DMS53 (cell line): ENCODE measurements around the gene CCDC77.

Experiments used
- DNase-seq: peaks from one replicate; lab custom pipeline; 2025; lab: John Stamatoyannopoulos, UW

Gene CCDC77

DNA sequence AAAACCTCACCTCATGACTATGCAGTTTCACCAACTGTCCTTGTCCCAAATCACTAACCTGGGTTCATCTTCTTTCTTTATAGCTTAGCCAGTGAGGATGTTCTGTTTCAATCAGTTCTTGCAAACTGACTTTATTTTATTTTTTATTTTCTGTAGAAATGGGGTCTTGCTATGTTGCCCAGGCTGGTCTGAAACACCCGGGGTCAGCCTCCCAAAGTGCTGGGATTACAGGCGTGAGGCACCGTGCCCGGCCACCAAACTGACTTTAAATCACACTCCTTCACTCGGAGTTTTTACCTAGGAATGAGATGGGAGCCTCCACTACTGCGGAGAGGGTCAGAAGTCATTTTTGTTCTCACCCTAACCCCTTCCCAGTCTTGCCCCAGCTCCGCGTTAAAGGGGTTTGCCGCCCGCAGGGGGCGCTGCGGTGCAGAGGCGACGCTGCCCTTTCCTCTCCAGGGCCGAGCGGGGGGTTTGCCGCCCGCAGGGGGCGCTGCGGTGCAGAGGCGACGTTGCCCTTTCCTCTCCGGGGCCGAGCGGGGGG lies 51.3 kb downstream of the CCDC77 start:
- peak; percentile 85 for DNase-seq

DNA sequence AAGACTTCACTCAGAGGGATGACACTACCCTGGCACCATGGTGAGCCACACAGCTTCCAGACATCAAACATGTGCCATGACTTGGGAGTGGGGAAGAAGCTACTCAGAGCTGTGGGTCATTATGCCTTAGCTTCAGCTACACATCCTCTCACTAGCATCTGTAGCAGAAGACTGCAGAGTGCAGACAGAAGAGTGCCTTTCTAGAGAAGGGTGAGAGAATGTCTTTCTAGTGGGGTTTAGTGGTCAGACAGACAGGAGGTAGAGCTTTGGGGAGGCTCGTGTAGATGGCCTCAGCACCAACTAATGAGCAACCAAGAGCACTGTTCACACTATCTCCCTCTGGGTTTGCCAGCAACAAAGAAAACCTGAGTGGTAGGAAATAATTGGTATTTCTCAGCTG lies 53.4 kb downstream of the CCDC77 start:
- peak; percentile 54 for DNase-seq

DNA sequence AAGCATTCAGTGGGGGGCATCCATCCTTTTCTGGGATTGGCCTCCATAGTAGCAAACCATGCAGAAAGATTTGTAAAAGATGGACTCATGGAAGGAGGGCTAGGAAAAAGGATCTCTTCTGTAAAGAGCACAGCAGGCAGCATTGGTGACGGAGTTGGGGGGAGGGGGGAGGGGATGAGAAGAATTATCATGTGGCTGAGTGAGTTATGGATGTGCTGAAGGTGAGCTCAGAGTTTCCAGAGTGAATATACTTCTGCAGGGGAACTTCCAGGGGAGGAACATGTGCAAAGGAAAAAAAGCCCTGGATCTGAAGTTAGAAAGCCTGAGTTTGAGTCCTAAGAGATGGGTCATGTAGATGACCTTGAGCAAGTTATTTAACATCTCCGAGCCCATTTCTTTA lies 54.4 kb downstream of the CCDC77 start:
- DNase-seq: no peak

DNA sequence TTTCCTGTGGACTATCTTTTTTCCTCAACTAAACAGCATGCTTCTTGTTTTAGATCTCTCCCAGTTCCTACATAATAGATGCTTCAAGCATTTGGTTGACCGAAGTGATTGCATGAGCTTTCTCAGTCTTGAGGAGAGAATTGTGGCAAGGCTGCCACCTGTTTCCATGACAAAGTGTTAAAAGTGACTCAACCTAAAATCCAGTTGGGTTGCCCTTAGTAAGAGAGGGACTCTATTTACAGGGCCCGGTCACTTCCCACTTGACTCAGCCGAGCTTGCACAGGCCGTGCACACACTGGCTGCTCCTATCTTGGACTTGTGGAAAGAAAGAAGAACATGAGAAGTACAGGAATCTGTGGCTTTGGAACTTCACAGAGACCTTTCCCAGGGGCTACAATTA lies 56.2 kb downstream of the CCDC77 start:
- DNase-seq: peak; percentile 65

DNA sequence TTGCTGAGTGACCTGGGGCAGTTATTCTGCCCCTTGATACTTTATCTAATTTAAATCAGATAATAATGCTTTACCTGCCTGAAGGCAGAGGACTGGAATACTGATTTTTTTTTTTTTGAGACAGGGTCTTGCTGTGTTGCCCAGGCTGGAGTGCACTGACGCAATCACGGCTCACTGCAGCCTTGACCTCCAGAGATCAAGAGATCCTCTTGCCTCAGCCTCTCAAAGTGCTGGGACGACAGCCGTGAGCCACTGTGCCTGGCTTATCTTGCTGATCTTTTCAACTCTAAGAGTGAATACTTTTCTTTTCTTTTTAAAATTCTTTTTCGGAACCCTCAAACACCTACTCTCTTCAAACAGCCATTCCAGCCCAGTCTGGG lies 57.6 kb downstream of the CCDC77 start:
- DNase-seq: no peak

DNA sequence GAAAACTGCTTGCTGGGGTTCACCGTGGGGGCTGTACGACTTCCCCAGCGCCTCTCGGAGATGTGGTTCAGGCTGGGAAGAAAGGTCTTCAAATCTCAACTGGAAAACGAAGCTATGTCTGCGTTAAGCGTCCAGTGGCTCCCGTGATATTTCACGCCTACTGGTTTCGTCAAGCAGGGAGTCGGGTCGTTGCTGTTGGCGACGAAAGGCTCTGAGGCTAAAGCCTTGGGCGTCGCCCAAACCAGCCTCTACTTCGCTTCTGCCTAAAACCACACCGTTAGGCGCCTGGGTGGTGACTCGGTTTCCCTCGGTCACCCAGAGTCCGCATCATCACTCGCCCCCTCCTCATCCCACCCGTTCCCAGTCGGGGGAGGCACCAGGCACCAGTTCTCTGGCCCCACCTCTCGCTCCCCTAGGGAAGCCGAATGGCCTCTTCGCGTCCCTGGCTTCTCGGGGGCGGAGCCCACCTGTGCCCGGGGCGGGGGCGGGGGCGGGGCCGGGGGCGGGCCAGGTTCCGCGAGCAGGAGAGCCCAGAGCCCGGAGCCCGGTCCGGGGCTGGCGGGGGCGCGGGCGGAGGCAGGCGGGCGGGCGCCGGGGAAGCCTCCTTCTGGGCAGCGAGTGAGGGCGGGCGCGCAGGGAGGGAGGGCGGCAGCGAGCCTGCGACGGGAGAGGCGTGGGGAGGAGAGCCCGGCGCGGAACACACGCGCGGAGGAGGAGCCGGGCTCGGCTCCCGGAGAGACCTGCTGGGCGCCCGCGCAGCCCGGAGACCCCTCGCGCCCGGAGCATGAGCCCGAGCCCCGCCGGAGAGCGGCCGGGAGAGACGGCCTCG lies 58.2 kb downstream of the CCDC77 start, which contains the start of gene B4GALNT3:
Gene B4GALNT3 (plus strand): TSS at position 510 of the 829 bp plus-strand sequence. CDS start 438 bp downstream, outside the sequence.
- peak; percentile 94 for DNase-seq

GRCh38 chr12:460261-461230 lies 59.1 kb downstream of the CCDC77 start:
- DNase-seq: peak; percentile 81

GRCh38 chr12:461425-461824 lies 60.0 kb downstream of the CCDC77 start:
- peak; percentile 47 for DNase-seq

GRCh38 chr12:462936-463705 lies 61.7 kb downstream of the CCDC77 start:
- peak; percentile 96 for DNase-seq

GRCh38 chr12:464484-465267 lies 63.2 kb downstream of the CCDC77 start:
- DNase-seq: no peak

GRCh38 chr12:466039-466438 lies 64.6 kb downstream of the CCDC77 start:
- no peak for DNase-seq

DNA sequence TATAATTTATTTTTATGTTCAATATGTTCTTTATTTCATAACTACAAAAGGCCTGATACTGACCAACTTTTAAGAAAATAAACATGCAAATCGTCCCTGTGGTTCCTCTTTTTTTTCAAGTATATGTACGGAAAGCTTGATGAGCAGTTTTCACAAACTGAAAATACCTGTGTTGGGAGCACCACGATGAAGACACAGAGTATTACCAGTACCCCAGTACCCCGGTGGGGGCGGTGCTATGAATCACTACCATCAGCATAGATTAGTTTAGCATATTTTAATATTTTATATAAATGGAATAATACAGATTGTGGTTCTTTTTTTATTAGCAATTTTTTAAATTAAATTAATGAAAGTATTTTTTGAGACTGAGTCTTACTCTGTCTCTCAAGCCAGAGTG lies 65.3 kb downstream of the CCDC77 start:
- DNase-seq: no peak

DNA sequence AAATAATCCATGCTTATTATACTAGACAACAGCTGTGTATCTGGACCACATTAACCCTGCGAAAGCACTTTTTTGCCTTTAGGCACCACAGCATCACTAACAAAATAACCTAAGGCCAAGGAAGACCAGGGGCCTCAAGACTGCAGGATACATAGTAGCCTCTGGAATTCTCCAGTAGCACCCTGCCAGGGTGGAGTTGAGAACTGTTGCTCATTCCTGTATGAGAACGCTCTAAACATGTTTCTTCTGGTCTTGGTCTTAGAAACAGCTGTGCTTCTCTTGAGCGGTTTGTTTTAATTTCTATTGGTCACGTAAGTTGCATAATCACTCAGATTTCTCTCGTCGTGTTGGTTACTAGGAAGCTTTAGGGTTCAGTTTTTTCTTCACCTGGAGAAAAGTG lies 66.1 kb downstream of the CCDC77 start:
- no peak for DNase-seq

DNA sequence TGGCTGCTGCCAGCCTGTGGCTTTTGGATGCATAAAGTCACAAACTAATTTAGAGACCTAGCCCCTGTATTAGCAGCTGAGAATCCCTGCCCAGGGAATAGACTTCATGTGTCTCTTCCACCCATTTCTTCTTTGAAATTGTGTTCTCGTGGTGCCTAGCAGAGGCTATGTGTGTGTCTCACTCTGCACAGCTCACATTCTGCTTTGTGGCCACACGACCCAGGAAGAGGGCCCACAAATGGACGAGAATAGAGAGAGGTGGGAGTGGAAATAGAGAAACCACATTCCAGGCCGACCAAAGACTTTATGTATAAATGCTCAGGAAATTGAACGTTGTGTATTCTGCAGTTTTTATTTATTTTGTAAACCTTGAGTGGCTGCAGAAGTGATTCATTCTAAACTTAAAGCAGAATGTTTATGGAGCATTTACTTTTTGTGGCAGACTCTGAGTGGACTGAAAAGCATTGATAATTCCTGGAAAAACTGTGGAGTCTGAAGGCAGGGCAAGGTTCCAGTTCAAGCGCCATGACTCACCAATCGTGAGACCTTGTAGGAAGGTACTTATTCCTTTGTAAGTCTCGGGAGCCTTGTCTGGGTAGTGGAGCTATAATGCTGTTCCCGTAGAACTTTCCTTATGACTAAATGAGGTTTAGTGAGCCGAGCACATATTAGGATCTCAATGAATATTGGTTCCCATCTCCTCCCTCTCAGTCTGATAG lies 67.4 kb downstream of the CCDC77 start:
- peak; percentile 67 for DNase-seq

DNA sequence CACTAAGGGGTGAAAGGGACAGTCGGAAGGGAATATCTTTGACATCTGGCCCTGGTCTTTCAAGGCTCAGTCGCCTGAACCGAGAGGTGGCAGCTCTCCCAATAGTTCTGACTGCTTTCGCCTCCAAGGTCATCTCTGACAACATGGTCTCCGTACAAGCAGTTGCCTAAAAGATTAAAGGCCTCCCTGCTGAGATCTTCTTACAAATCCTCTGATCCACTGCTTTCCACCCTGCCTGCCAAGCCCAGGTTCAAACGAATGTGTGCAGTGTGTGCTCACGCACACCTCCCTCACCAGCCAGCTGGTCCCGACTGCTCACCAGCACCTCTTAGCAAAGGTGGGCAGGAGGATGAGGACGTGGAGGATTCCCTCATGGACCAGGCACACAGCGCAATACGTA lies 68.7 kb downstream of the CCDC77 start:
- no peak for DNase-seq

GRCh38 chr12:473198-473597 lies 71.8 kb downstream of the CCDC77 start:
- DNase-seq: no peak

DNA sequence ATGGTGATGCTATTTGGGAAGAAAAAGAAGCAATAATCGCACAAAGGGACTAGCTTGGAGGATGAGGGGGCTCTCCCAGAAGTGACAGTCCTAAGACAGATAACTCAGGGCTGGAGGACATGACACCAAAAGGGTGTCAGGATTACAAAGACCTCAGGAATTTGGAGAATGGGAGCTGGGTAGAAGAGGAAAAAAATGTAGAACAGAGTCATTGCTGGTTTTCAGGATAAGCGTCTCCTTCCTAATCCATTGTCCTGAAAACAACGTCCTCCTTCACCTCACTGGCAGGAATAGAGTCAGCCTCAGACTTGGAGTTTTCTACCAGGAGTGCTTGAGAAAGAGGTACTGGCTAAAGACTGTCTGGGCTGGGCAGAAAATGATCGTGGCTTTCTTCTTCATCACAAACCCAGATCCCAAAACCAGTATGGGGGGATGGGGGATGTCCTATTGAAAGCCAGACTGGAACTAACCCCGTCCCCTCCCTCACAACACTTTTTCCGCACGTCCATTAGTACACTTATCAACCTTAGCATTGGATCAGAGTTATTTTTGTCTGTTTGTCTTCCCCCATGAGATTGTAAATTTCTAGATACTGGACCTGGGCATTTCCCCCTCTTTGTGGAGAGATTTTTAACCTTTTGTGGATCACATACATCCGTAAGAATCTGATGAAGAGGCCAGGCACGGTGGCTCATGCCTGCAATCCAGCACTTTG lies 72.6 kb downstream of the CCDC77 start:
- DNase-seq: no peak

- no peak for DNase-seq
Observed at GRCh38 chr12:475286-475685, 73.8 kb downstream of the CCDC77 start.

DNA sequence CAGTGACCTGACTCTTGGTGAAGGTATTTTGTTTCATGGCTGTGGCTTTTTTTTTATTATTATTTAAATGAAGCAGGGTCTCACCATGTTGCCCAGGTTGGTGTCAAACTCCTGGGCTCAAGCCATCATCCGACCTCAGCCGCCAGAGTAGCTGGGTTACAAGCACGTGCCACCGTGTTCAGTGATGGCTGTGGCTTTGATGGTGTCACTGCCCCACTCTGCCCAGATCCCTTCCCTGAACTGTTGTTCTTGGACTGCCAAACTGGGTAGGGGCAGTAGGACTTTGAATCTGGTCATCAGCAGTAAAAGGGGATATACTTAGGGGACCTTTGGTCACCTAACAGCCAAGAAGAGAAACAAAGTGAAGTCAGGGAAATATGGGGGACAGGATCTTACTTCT lies 77.7 kb downstream of the CCDC77 start:
- DNase-seq: no peak
